ENCODE data around the gene PGLYRP2.

DNA sequence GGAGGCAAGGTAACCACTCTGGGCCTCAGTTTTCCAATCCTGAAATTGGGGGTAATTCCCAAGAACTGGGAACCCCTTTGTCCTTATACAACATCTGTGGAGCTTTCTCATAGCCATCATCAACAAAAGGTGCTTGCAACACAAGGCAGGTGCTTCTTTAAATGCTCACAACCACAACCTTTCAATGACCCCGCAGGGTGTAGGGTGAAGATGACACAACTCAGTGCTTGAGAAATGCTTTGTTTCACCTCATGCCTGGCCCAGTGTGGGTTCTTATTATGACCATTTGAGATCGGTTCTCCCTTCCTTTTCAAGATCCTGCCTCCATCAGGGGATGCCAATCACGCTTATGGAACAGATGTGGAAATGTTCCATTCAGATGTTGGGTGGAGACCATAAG, 38.0 kb downstream of the PGLYRP2 start:
- TF ChIP-seq, protein P1, sequence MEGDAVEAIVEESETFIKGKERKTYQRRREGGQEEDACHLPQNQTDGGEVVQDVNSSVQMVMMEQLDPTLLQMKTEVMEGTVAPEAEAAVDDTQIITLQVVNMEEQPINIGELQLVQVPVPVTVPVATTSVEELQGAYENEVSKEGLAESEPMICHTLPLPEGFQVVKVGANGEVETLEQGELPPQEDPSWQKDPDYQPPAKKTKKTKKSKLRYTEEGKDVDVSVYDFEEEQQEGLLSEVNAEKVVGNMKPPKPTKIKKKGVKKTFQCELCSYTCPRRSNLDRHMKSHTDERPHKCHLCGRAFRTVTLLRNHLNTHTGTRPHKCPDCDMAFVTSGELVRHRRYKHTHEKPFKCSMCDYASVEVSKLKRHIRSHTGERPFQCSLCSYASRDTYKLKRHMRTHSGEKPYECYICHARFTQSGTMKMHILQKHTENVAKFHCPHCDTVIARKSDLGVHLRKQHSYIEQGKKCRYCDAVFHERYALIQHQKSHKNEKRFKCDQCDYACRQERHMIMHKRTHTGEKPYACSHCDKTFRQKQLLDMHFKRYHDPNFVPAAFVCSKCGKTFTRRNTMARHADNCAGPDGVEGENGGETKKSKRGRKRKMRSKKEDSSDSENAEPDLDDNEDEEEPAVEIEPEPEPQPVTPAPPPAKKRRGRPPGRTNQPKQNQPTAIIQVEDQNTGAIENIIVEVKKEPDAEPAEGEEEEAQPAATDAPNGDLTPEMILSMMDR (IDR thresholded peaks at IDR 0.05; ENCODE audit: insufficient read depth, low read depth, low read length): no peak
- TF ChIP-seq EZH2 (IDR thresholded peaks at IDR 0.05; ENCODE audit: insufficient read depth, low read length): no peak
